ENCODE results near the gene ITGA5.

The ITGA5 gene

DNA sequence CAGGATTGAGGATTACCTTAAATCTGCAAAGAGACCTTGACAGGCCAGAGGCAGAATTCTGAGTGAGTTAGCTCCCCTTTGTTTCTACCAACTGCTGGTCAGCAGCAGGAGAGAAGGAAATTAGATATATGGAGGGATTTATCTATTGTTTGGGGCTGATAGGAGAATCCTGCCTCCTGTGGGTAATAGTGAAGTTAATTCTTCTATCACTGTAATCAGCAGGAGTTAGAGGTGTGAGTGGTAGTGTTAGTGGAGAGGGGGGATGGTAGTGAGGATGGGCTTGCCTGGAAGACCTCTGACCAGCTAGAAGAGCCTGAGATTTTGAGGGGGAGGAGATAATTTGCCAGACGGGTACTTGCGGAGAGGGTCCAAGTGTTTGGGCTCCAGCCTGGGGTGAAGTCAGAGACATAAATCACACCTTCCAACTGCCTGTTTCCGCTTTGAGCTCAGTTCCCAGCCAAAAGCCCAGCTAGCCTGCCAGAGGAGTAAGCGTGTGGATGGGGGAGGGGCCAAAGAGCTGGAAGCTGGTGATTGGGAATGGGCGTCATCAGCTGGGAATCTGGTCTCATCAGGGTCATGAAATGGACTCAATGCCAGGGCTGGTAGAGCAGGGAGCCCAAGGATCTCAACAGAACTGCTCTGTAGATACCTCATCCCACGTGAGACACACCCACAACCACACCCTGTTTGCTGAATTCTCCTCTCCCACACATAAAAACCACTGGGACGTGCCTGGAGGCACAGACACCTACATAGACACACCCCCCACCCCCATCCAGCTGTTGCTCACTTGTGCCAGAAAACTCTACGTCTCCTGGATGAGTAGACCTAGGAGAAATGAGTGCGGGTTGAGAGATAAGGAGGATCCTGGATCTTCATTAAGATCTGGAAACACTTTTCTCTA lies 13.1 kb upstream of the ITGA5 start:
- DNase-seq (ENCODE audit: low read depth in 3 of 3, low spot score in 1 of 3): no peak

DNA sequence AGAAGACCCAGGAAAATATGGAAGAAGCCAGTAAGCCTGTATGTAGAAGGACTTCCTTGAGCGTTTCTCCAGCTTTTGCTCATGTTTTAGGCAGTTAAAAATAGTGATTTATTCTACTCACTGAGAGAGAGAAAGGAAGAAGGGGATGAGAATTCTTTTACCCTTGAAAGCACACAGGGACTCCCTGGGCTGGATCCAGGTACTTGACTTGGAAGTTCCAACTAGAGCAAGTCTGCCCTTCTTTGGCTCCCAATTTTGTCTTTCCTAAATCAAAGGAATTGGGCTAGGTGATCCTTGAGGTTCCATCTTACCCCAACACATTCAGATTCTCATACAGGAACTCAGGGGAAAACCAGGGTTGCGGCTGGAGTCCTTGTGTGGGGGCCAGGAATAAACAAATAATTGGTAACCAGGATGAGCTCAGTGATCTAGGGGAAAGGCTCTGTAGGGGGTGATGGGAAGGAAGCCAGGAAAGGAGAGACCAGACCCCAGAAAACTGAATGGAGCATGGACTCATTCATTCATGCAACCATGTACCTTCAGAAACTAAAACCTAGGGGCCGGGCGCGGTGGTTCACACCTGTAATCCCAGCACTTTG lies 11.5 kb upstream of the ITGA5 start:
- DNase-seq (ENCODE audit: low read depth in 3 of 3, low spot score in 1 of 3): no peak

DNA sequence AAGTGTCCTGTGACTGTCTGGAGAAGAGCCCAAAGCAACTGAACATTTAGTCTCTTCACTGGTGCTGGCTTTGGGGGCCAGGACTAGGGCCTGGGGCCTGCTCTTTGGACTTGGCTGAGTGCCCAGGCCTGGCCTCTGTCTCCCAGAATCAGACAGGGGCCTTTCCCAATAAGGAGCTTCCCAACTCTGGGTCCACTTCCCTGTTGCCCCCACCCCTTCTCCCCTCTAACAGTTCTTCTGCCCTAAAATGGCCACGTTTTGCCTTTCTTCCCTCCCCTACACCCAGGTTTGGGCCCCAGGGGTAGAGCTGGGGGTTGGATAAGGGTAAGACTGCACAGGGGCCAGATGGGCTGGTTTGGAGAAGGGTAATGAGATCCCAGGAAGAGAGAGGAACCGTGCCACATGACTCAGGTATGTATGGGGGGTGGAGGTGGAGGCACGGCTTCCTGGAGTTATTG lies 10.0 kb upstream of the ITGA5 start:
- DNase-seq (ENCODE audit: low read depth in 3 of 3, low spot score in 1 of 3): no peak

DNA sequence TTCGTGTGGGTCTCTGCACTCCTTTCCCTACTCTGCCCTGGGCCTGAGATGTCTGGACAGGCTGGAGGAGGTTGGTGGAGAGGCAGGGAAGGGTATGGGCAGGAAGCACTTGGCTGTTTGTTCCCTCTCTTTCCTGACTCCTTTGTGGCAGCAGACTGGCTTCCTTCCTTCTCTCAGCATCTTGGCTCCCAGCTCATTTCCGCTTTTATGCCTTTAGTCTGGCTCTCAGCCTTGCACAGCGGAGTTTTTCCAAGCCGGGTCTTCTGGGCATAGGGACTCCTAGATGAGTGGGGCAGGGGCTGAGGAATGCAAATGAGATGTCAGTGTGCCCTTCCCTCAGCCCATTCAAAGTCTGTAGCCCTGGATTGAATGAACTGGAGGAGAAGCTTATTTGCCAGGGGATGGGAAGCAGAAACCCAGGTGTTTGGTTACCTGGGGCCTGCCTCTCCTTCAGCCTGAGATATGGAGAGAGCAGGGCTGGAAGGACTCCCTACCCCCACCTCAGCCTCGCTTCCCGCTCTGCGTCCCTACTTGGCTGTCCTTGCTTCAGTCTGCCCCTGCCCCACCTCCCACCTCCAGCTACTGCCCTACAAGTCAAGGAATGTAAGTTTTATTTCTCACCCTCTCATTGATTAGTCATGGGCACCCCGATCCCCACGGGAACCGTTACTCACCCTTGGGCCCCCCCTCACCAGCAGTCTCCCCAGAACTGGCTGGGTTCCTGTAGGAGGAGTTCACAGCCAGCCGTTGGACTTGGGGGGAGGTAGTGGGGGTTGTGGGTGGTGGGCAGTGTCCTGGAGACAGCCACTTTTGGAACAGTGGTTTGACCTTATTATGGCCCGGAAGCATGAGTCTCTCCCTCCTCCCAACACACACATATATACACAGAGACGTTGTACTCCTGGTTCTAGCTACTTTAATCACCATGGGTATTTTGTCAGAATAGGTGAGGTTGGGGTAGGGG lies 9.3 kb upstream of the ITGA5 start:
- DNase-seq (ENCODE audit: low read depth in 3 of 3, low spot score in 1 of 3): no peak

DNA sequence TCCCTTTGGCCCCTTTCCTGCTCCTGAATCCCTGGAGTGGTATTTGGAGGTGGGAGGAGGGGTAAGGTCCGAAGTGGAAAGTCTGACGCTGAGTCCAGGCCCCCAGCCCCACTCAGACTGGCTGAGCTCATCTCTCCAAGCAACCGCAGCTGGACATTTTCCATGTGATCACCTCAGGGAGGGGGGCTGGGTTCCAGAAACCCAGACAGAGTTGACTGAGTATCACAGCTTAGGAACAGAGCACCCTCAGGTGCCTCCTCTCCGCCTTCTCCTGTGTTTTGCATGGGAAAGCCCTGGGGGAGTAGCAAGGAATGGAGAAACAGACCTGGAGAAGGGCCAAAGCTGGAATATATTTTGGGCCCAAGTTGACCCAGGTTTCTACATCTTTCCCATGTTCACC lies 8.0 kb upstream of the ITGA5 start:
- DNase-seq (ENCODE audit: low read depth in 3 of 3, low spot score in 1 of 3): no peak

DNA sequence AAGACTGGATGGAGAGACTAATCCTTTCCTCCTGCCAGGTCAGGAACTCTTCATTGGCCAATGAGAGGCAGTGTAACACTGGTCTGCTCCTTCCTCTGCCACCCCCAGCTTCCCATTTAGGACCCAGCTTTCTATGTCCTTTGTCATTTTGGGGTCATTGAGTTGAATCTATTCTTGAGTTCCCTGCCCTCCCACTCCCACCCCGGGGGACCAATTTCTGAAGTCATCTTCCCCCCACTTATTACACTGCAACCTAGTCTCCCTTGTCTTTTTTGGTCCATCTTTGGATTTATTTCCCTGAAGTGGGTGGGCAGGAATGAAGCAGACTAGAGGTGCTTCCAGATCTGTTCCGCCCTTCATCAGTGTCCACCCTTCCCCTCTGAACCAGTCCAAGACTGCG lies 7.6 kb upstream of the ITGA5 start:
- no peak for DNase-seq (ENCODE audit: low read depth in 3 of 3, low spot score in 1 of 3)

DNA sequence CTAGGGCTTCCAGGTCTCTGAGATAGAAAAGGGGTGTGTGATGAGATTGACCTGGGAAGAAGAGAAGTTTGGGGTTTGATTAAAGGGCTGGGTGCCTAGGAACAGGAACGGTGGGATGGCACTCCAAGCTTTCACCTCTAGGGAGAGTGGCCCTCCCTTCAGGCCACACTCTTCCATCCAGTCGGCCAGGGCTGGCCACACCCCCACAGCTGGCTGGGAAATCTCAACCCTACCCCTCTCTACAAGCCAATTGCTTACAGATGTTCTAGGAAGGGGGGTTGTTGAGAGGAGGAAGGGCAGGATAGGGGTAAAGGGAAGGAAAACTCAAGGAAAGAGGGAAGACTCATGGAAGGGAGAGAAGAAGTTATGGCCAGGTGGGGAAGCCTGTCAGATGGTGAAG lies 6.6 kb upstream of the ITGA5 start:
- no peak for DNase-seq (ENCODE audit: low read depth in 3 of 3, low spot score in 1 of 3)

DNA sequence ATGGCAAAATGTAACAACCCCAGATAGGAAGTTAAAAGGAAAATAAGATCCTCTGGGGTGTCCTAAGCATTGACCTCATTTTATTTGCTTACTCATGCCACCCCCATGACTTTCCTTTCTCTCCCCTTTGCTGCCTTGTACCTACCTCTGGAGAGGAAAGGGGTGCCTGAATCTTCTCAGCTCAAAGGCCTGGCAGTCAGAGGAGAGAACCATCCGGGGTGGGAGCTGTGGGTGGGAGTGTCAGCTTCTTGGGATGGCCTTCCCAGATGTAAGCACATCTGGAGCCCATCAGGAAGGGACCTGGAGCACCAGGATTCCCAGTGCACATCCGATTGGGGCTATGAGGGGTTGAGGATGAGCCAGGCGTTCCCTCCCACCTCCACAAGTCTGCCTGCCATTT lies 5.2 kb upstream of the ITGA5 start:
- DNase-seq (ENCODE audit: low read depth in 3 of 3, low spot score in 1 of 3): no peak

DNA sequence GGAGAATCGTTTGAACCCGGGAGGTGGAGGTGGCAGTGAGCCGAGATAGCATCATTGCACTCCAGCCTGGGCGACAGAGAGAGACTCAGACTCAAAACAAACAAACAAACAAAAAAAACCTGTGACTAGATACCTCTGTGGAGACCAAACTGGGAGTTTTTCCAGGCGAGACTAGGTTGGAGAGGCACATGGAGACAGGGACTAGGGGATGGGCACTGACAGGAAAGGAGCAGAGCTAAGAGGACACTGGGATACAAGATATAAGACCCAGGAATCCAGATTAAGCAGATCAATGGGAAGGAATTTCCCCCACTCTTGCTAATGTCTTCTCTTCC lies 4.7 kb upstream of the ITGA5 start:
- DNase-seq (ENCODE audit: low read depth in 3 of 3, low spot score in 1 of 3): no peak

DNA sequence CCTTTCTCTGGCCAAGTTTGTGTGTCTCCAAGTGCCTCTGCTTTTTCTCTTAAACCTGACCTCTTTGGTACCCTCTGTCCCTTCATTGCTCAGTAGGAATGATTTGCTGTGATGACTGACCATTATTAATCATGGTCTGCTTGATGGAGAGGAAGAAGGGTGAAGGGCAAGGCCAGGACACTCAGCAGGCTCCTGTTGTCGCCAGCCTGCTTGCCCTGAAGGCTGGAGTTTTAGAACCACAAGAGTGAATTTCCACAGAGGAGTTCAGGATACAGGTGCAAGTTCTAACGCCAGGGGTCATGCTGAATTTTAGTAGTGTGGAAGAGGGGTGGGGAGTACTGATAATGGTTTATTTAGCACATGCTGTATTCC lies 2.8 kb upstream of the ITGA5 start:
- DNase-seq (ENCODE audit: low read depth in 3 of 3, low spot score in 1 of 3): no peak

DNA sequence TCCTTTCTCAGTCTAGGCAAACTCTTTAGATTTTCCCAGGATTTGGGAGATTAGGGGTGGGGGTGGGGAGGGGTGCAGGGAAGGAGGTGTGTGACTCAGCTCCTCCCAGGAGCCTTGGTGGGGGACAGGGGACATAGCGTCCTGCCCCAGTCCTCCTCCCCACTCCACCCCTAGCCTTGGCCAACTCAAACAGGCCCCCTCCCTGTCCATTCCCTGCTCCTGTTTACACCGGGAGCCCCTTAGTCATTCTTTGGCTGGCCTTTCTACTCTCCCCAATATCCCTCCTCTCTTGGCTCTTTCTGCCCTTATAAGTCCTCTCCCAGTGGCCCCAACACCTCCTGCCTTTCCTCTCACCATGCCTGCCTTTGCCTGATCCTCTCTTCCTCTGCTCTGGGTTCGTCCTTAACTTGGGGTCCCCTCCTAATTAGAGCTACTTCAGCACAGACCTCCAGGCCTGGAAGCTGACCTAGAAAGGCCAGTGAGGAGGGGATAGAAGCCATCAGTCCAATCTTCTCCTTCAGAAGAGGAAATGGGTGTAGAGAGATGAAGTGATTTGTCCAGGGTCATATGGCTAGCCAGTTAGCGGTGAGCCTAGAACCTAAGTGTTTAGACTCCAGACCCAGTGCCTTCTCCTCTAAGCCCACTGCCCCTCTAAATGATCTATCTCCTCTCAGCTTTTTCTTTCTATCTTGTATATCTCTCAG lies 2.3 kb upstream of the ITGA5 start:
- no peak for DNase-seq (ENCODE audit: low read depth in 3 of 3, low spot score in 1 of 3)

DNA sequence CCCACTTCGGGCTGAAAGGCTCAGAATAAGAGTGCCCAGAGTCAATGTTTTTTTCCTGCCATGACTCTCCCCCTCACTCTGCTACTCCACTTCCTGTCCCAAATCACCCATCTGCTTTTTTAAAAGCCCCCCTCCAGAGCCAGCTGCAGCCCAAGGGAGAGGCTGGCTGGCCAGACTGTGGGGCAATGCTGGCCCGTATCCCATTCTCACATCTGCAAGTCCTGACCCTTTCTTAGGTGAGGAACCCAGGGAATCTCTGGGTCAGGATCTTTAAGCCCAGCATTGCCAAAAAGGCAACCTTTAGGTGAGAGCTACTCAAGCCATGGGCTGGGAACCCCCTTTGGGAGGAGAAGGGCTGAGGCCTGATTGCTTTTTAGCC lies 1.7 kb upstream of the ITGA5 start:
- no peak for DNase-seq (ENCODE audit: low read depth in 3 of 3, low spot score in 1 of 3)

DNA sequence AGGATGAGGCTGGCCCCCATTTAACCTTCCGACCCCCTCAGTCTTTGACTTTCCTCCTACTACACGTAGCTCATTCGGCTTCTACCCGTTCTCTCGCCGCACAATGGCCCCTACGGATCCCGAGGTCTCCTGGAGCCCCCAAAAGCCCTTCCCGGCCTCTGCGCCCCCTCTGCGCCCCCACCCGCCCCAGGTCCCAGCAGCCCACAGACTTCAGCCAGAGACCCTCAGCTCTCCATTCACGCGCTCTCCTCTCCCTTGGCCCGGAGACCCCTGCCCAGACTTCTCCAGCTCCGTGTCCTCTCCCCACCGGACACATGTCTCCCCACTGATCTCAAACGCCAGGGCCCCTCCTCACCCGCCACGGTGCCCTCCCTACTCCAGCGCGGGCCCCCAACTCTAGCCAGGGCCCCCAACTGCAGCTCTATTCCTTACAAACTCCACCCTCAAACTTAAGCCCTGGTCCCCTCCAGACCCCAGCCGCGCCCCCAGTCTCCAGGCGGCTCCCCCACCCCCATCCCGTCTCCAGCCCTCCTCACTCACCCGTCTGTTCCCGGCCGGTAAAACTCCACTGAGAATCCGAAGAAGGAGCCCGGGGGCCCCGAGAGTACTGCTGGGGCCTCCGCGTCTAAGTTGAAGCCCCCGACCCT lies 502 bp downstream of the ITGA5 start:
- no peak for DNase-seq (ENCODE audit: low read depth in 3 of 3, low spot score in 1 of 3)

DNA sequence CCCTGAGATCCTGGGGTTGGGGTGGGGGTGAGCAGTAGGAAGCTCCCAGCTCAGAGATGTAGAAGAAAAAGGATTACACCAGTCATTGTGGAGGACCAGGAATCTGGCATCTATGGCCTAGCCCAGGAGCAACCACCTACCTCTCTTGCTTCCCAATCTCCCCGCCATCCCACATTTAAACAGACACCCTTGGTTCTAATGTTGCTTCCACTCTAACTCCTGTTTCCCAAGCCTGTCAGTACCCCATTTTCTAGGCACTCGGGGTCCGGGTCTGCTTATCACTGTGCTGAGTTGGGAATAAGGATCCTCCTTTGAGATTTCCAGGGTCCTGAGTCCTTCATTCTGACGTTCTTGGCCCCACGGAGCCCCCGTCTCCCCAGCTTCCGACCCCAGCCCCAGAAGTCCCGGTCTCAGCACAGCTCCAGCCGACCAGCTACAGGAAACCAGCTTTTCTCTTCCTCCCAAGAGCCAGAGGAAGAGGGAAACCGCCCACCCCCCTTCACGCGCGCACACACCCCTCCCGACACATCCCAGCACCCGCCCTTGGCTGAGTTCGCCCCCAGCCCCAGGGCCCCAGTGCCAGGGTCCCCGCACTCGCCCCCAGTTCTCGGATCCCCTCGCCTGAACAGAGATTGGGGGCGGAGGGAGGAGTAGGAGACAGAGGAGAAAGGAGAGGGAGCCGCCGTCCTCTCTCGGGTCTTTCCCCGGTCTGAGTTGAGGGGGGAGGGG lies 1.2 kb downstream of the ITGA5 start:
- no peak for DNase-seq (ENCODE audit: low read depth in 3 of 3, low spot score in 1 of 3)

DNA sequence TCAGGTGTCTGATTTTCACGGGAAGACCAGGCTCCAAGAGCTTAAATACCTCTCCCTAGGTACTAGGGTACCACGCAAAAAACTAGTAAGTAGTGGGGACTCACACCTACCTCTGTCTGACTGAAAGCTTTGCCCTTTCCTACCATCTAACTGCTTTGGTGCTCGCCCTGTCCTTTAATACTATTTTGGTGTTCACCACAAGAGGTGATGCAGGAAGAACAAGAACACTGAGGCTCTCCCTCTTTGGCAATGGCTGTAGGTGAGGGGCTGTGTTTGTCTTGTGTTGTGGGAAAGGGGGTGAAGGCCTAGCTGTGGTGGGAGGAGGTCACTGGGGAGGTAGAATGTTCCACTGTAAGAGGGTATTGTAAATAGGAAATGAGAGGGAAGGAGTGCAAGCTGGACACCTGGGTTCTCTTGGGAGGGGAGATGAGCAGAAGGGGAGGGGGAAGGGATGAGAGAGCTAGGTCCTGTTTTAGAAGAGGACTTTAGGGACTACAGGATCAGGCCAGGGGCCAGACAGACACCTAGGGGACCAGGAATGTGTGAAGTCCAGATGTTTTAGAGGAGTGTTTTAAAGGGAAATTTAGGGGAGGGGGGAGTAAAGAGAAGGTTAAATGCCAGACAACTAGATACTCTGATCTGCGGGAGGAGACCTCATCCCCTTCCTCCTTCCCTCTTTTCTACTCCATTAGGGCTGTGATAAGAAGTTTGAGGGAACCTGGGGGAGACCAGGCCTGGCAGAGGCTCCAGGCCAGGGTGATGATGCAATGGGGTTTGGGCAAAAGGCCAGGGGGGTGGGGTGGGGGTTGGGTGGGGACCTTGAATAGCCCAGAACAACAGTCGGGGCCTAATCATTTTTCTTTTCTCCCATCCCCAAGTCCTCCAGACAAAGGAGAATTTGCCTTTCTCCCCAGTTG lies 2.1 kb downstream of the ITGA5 start:
- DNase-seq (ENCODE audit: low read depth in 3 of 3, low spot score in 1 of 3): no peak

DNA sequence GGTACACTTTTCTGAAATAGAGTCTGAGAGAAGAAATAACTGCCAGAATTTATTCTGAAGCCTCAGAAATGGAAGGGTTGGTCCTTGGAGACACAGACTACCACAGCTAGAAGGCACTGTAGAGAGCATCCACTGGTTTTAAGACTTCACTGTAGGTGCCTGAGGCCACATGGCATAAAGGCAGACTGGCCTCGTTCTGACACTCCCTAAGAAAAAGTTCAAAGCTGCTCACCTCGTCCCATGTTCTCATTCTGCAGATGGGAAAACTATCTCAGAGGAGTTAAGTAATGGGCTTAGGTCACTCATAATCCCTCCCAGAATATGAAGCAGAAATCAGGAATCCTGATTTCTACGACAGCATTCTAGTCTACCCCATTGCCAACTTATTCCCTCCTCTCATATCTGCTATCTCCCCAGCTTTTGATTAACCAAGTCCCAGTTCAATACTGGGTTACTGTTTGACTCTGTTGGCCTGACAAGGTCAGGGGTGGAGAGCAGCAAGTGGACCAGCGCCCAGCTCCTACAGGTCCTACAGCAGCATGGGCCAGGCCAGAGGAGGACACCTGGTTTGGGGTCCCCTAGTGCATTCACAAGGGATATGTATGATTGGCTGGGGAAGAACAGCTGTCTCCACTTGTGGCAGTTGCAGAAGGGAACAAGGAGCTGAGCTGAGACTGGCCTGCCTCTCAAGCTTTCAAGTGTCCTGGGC lies 3.7 kb downstream of the ITGA5 start:
- no peak for DNase-seq (ENCODE audit: low read depth in 3 of 3, low spot score in 1 of 3)

DNA sequence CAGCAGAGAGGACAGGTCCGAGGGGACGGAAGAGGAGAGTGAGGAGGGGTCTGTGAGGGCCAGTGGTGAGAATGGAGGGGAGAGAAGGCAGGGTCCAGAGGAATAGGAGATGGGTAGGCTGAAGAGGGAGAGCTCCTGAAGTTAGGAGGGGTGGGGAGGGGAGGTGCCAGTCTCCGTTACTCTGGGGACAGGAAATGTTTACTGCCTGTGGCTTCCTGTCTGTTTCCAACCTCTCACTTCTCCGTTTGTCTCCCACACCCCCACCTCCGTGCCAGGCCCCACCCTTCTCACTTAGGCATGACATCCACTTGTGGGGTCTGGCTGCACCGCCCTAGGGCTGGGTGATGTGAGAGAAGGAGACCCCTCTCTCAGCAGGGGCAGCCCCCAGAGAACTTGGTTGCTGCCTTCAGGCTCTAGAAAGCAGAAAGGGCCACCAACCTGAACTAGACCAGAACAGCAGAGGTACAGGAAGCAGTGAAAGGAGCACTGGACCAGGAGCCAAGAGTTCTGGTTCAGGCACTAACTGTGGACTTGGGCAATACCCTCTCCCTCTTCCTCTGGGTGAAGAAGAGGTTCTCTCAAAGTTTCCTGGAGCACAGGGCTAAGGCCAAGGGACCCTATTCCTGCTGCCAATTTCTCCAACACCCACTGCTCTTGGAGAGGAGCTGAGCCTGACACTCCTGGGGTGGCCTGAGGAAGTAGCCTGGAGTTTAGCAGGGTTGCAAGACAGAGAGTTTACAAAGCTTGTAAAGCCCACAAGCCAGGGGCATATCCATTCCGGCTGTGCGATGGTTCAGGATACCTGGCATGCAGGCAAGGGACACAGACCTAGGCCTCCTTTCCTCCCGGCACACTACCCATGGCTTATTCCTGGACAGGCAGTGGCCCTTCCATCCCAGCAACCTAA lies 5.5 kb downstream of the ITGA5 start:
- peak in 2 of 3 donors; percentile 54 to 75 for DNase-seq (ENCODE audit: low read depth in 3 of 3, low spot score in 1 of 3)

Measured in stimulated activated CD4-positive, alpha-beta T cell treated with anti-CD3 and anti-CD28 coated beads, TNF-alpha, amount 100 ng/mL, for 1 hour (primary cell).